Fibroblast of pulmonary artery (primary cell): ENCODE results near the gene ANXA11.

Experiments
- DNase-seq: peaks from one replicate; pipeline ENCODE4 v3.0.0-alpha.2; 2010; ENCODE audit warnings: low read depth
- H3K4me3 ChIP-seq: replicated peaks from 2 replicates; pipeline ENCODE4 v1.5.1; 2011; ENCODE audit warnings: low read depth, mild to moderate bottlenecking, control low read depth, low read length, moderate library complexity
- CTCF ChIP-seq: IDR thresholded peaks from 2 replicates; pipeline ENCODE4 v1.5.1; 2011; ENCODE audit warnings: mild to moderate bottlenecking, control low read depth, low read length, inconsistent platforms; ENCODE audit errors: missing control alignments

ANXA11 gene

GRCh38 chr10:80186364-80187012 lies 18.8 kb downstream of the ANXA11 start:
- no peak for DNase-seq
- H3K4me3 ChIP-seq: no peak overlapping the region
- no peak for TF ChIP-seq CTCF

- TF ChIP-seq CTCF: no peak
- no peak overlapping the region for H3K4me3 ChIP-seq
- DNase-seq: no peak
Observed at GRCh38 chr10:80185578-80186299, 19.6 kb downstream of the ANXA11 start.

GRCh38 chr10:80184291-80184690 lies 21.0 kb downstream of the ANXA11 start:
- no peak for DNase-seq
- TF ChIP-seq CTCF: no peak
- H3K4me3 ChIP-seq: no peak overlapping the region

- no peak for TF ChIP-seq CTCF
- no peak for DNase-seq
- no peak overlapping the region for H3K4me3 ChIP-seq
Observed at GRCh38 chr10:80183436-80183835, 21.9 kb downstream of the ANXA11 start.

- TF ChIP-seq CTCF: no peak
- DNase-seq: no peak
- no peak overlapping the region for H3K4me3 ChIP-seq
Observed at GRCh38 chr10:80182986-80183385, 22.4 kb downstream of the ANXA11 start.

GRCh38 chr10:80177781-80178636 lies 27.3 kb downstream of the ANXA11 start:
- TF ChIP-seq CTCF: no peak
- peak; percentile 55 for DNase-seq

More at GRCh38 chr10:80177781-80178636, 27.3 kb downstream of the ANXA11 start:
- H3K4me3 ChIP-seq: no peak overlapping the region
